Measurements from ENCODE around the gene HACL1.

The HACL1 gene

GRCh38 chr3:15539066-15539465 is 62.3 kb downstream of the HACL1 start:
- H2BK12ac ChIP-seq (ENCODE audit: low read length in 2 of 2), result no peak overlapping the region
- H3K23ac ChIP-seq (ENCODE audit: low read length in 2 of 2), result no peak overlapping the region
- H2BK120ac ChIP-seq (ENCODE audit: low read depth, low read length), result no peak overlapping the region
- H3K4ac ChIP-seq (ENCODE audit: low read depth in 1 of 2, low read length in 2 of 2), result no peak overlapping the region
- H3K9me3 ChIP-seq (ENCODE audit: control insufficient read depth, low read length), result no peaks in the 10 kb centered on the region
- H3K36me3 ChIP-seq (ENCODE audit: control insufficient read depth in 1 of 2, insufficient read depth in 2 of 2, low read depth in 1 of 2, low read length in 2 of 2), result peaks cover 0 to 2% of the 10 kb centered on the region in 2 experiments
- no peak overlapping the region for H3K9ac ChIP-seq (ENCODE audit: low read length)
- no peak overlapping the region for H4K91ac ChIP-seq (ENCODE audit: low read length)
- H3K27me3 ChIP-seq (ENCODE audit: control insufficient read depth in 1 of 2, insufficient read depth in 1 of 2, low read length in 2 of 2), result no peaks in the 10 kb centered on the region
- no peak for DNase-seq
- H3K4me1 ChIP-seq (ENCODE audit: control insufficient read depth, insufficient read depth, low read depth, low read length), result no peaks in the 10 kb centered on the region
- H3K18ac ChIP-seq (ENCODE audit: low read depth in 1 of 2, low read length in 2 of 2), result no peak overlapping the region
- H3K79me1 ChIP-seq (replicated peaks; ENCODE audit: low read length, poor library complexity, severe bottlenecking), result no peaks in the 10 kb centered on the region
- no peak overlapping the region for H2BK5ac ChIP-seq (ENCODE audit: low read depth, low read length, poor library complexity, severe bottlenecking)
- WGBS, result 96% methylated on average over 1 of the region's 1 CpG
- H3K27ac ChIP-seq (ENCODE audit: low read length, poor library complexity, severe bottlenecking), result no peak overlapping the region
- no peak overlapping the region for H4K8ac ChIP-seq (ENCODE audit: low read length)
- H2AFZ ChIP-seq (ENCODE audit: low read depth, low read length), result no peak overlapping the region
- H3K4me3 ChIP-seq (ENCODE audit: insufficient read depth in 1 of 2, low read depth in 1 of 2, low read length in 2 of 2), result no peak overlapping the region
- no peak overlapping the region for H3K14ac ChIP-seq (ENCODE audit: low read length in 2 of 2)
- H3K4me2 ChIP-seq (ENCODE audit: low read length, poor library complexity, severe bottlenecking), result no peak overlapping the region
- H2AK5ac ChIP-seq (ENCODE audit: low read length, severe bottlenecking), result no peak overlapping the region
- H2BK15ac ChIP-seq (ENCODE audit: low read depth, poor library complexity, severe bottlenecking), result no peak overlapping the region

GRCh38 chr3:15538345-15538744 is 63.0 kb downstream of the HACL1 start:
- WGBS, result 56% methylated on average over 1 of the region's 2 CpGs
- H3K9me3 ChIP-seq (ENCODE audit: control insufficient read depth, low read length), result no peaks in the 10 kb centered on the region
- H3K14ac ChIP-seq (ENCODE audit: low read length in 2 of 2), result no peak overlapping the region
- H3K23ac ChIP-seq (ENCODE audit: low read length in 2 of 2), result no peak overlapping the region
- no peak overlapping the region for H3K18ac ChIP-seq (ENCODE audit: low read depth in 1 of 2, low read length in 2 of 2)
- H2BK120ac ChIP-seq (ENCODE audit: low read depth, low read length), result no peak overlapping the region
- H2AFZ ChIP-seq (ENCODE audit: low read depth, low read length), result no peak overlapping the region
- no peak overlapping the region for H3K4me2 ChIP-seq (ENCODE audit: low read length, poor library complexity, severe bottlenecking)
- no peak overlapping the region for H3K9ac ChIP-seq (ENCODE audit: low read length)
- no peak overlapping the region for H3K4me3 ChIP-seq (ENCODE audit: insufficient read depth in 1 of 2, low read depth in 1 of 2, low read length in 2 of 2)
- H2BK12ac ChIP-seq (ENCODE audit: low read length in 2 of 2), result no peak overlapping the region
- H3K79me1 ChIP-seq (replicated peaks; ENCODE audit: low read length, poor library complexity, severe bottlenecking), result no peaks in the 10 kb centered on the region
- H2BK5ac ChIP-seq (ENCODE audit: low read depth, low read length, poor library complexity, severe bottlenecking), result no peak overlapping the region
- no peaks in the 10 kb centered on the region for H3K27me3 ChIP-seq (ENCODE audit: control insufficient read depth in 1 of 2, insufficient read depth in 1 of 2, low read length in 2 of 2)
- no peak overlapping the region for H3K4ac ChIP-seq (ENCODE audit: low read depth in 1 of 2, low read length in 2 of 2)
- H4K91ac ChIP-seq (ENCODE audit: low read length), result no peak overlapping the region
- no peak overlapping the region for H2AK5ac ChIP-seq (ENCODE audit: low read length, severe bottlenecking)
- H3K36me3 ChIP-seq (ENCODE audit: control insufficient read depth in 1 of 2, insufficient read depth in 2 of 2, low read depth in 1 of 2, low read length in 2 of 2), result peaks cover 0 to 6% of the 10 kb centered on the region in 2 experiments
- no peak overlapping the region for H4K8ac ChIP-seq (ENCODE audit: low read length)
- DNase-seq, result no peak
- H3K27ac ChIP-seq (ENCODE audit: low read length, poor library complexity, severe bottlenecking), result no peak overlapping the region
- no peaks in the 10 kb centered on the region for H3K4me1 ChIP-seq (ENCODE audit: control insufficient read depth, insufficient read depth, low read depth, low read length)
- no peak overlapping the region for H2BK15ac ChIP-seq (ENCODE audit: low read depth, poor library complexity, severe bottlenecking)

- no peak overlapping the region for H2AK5ac ChIP-seq (ENCODE audit: low read length, severe bottlenecking)
- H3K18ac ChIP-seq (ENCODE audit: low read depth in 1 of 2, low read length in 2 of 2), result no peak overlapping the region
- H3K4me1 ChIP-seq (ENCODE audit: control insufficient read depth, insufficient read depth, low read depth, low read length), result no peaks in the 10 kb centered on the region
- H3K79me1 ChIP-seq (replicated peaks; ENCODE audit: low read length, poor library complexity, severe bottlenecking), result no peaks in the 10 kb centered on the region
- H3K27me3 ChIP-seq (ENCODE audit: control insufficient read depth in 1 of 2, insufficient read depth in 1 of 2, low read length in 2 of 2), result no peaks in the 10 kb centered on the region
- no peak overlapping the region for H3K4ac ChIP-seq (ENCODE audit: low read depth in 1 of 2, low read length in 2 of 2)
- H3K27ac ChIP-seq (ENCODE audit: low read length, poor library complexity, severe bottlenecking), result no peak overlapping the region
- no peak overlapping the region for H4K91ac ChIP-seq (ENCODE audit: low read length)
- H2BK120ac ChIP-seq (ENCODE audit: low read depth, low read length), result no peak overlapping the region
- no peaks in the 10 kb centered on the region for H3K9me3 ChIP-seq (ENCODE audit: control insufficient read depth, low read length)
- H2BK12ac ChIP-seq (ENCODE audit: low read length in 2 of 2), result no peak overlapping the region
- no peak overlapping the region for H4K8ac ChIP-seq (ENCODE audit: low read length)
- H3K36me3 ChIP-seq (ENCODE audit: control insufficient read depth in 1 of 2, insufficient read depth in 2 of 2, low read depth in 1 of 2, low read length in 2 of 2), result peaks cover 0 to 6% of the 10 kb centered on the region in 2 experiments
- H2BK15ac ChIP-seq (ENCODE audit: low read depth, poor library complexity, severe bottlenecking), result no peak overlapping the region
- no peak for DNase-seq
- H3K4me3 ChIP-seq (ENCODE audit: insufficient read depth in 1 of 2, low read depth in 1 of 2, low read length in 2 of 2), result no peak overlapping the region
- H3K9ac ChIP-seq (ENCODE audit: low read length), result no peak overlapping the region
- no peak overlapping the region for H3K14ac ChIP-seq (ENCODE audit: low read length in 2 of 2)
- H3K23ac ChIP-seq (ENCODE audit: low read length in 2 of 2), result no peak overlapping the region
- H2AFZ ChIP-seq (ENCODE audit: low read depth, low read length), result no peak overlapping the region
- 79% methylated on average over 2 of the region's 2 CpGs for WGBS
- no peak overlapping the region for H2BK5ac ChIP-seq (ENCODE audit: low read depth, low read length, poor library complexity, severe bottlenecking)
- H3K4me2 ChIP-seq (ENCODE audit: low read length, poor library complexity, severe bottlenecking), result no peak overlapping the region
Observed at GRCh38 chr3:15536856-15537255, 64.5 kb downstream of the HACL1 start.

DNA sequence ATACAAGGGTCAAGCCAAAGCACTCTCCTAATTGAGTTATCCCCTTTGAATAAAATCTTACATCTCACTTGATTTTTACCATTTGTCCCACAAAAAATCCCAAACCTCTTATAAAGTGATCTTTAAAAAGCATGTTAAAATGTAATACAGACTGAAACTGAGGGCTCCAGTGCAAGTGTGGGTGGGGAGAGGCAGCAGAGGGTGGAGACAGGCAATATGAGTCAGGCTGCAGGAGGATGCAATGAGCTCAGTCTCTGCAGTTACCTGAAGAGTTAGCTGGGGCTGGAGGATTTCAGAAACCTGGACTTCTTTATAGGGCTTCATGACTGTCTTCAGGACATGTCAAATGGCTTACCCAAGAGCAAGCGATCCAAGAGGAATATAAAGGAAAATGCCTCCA is 65.6 kb downstream of the HACL1 start:
- H2AK5ac ChIP-seq (ENCODE audit: low read length, severe bottlenecking), result no peak overlapping the region

More for the DNA sequence above, 65.6 kb downstream of the HACL1 start:
- Histone ChIP-seq H2AFZ (ENCODE audit: low read depth, low read length) (no peak overlapping the region), H3K23ac (ENCODE audit: low read length in 2 of 2) (no peak overlapping the region), H2BK120ac (ENCODE audit: low read depth, low read length) (no peak overlapping the region), H4K8ac (ENCODE audit: low read length) (no peak overlapping the region), H3K4ac (ENCODE audit: low read depth in 1 of 2, low read length in 2 of 2) (no peak overlapping the region), H3K14ac (ENCODE audit: low read length in 2 of 2) (no peak overlapping the region), H2BK5ac (ENCODE audit: low read depth, low read length, poor library complexity, severe bottlenecking) (no peak overlapping the region), H3K4me1 (ENCODE audit: control insufficient read depth, insufficient read depth, low read depth, low read length) (no peaks in the 10 kb centered on the region), H2BK12ac (ENCODE audit: low read length in 2 of 2) (no peak overlapping the region), H3K27ac (ENCODE audit: low read length, poor library complexity, severe bottlenecking) (no peak overlapping the region), H3K9ac (ENCODE audit: low read length) (no peak overlapping the region), H3K4me2 (ENCODE audit: low read length, poor library complexity, severe bottlenecking) (no peak overlapping the region), H3K27me3 (ENCODE audit: control insufficient read depth in 1 of 2, insufficient read depth in 1 of 2, low read length in 2 of 2) (no peaks in the 10 kb centered on the region), H3K36me3 (ENCODE audit: control insufficient read depth in 1 of 2, insufficient read depth in 2 of 2, low read depth in 1 of 2, low read length in 2 of 2) (peaks cover 0 to 6% of the 10 kb centered on the region in 2 experiments), H3K18ac (ENCODE audit: low read depth in 1 of 2, low read length in 2 of 2) (no peak overlapping the region), H2BK15ac (ENCODE audit: low read depth, poor library complexity, severe bottlenecking) (no peak overlapping the region), H4K91ac (ENCODE audit: low read length) (no peak overlapping the region), H3K79me1 (replicated peaks; ENCODE audit: low read length, poor library complexity, severe bottlenecking) (no peaks in the 10 kb centered on the region), H3K4me3 (ENCODE audit: insufficient read depth in 1 of 2, low read depth in 1 of 2, low read length in 2 of 2) (no peak overlapping the region), H3K9me3 (ENCODE audit: control insufficient read depth, low read length) (no peaks in the 10 kb centered on the region)
- no peak for DNase-seq
- 97% methylated on average over 1 of the region's 1 CpG for WGBS

Measured in mesenchymal stem cell (in vitro differentiated cells and primary cell).